ENCODE data around the gene CDC42SE2.
"Not testable (repeated sequence)": the region's sequence is repeated elsewhere in the genome, so short reads cannot be mapped to it uniquely, and the experiment has no call there.

The CDC42SE2 gene

GRCh38 chr5:131318455-131318854, 54.6 kb downstream of the CDC42SE2 start:
- no peak for DNase-seq (ENCODE audit: low read depth)

DNA sequence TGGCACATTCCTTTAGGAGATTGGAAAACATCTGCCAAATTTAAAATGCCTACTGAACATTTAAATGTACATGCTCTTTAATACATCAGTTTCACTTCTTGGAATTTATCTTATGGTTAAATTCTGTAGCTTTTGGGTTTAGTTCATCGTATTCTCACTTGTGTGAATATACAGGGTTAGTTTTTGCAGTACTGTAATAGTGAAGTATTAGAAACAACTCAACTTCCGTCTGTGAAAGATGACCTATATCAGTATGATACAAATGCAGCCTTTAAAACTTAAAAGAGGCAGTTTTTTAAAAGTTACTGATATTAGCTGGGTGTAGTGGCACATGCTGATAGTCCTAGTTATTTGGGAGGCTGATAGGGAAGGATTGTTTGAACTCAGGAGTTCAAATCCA, 57.2 kb downstream of the CDC42SE2 start:
- DNase-seq (ENCODE audit: low read depth) = no peak

- no peak for DNase-seq (ENCODE audit: low read depth)
Observed at GRCh38 chr5:131322926-131323325, 59.1 kb downstream of the CDC42SE2 start.

DNA sequence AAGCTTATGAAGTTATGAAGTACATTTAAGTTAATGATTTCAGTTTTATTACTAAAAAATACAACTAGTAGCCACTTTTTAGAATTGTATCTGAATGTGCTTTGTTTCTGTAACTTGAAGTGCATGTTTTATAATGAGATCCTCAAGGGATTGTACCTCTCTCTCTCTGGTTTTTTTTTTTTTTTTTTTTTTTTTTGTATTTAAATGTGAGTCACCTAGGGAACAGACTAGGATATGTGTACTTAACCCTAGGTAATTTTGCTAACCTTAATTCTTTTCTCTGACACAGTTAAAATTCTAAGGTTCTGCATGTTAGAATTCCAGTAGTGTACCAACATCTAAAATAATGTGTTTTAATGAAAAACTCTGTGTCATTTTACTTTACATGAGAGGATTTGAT, 59.5 kb downstream of the CDC42SE2 start:
- no peak for DNase-seq (ENCODE audit: low read depth)

DNA sequence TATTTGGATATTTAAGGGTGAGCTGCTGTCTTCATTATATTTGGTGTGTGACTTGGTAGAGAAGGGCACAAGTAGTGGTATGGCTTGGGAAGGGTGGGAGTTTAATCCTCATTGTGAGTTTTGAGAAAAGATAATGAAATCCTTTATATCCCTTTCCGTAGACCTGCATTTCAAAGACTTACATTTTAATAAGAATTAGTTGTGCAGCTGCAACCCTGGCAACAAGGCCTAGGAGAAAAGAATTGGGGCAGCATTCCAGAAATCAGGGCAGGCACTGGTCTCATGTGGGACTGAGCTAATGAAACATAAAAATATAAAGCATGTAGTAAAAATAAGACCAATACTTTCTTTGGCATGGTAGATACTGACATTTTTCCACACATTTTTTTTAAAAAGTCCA, 60.5 kb downstream of the CDC42SE2 start:
- no peak for DNase-seq (ENCODE audit: low read depth)

GRCh38 chr5:131328536-131329285, 64.9 kb downstream of the CDC42SE2 start:
- no peak for DNase-seq (ENCODE audit: low read depth)

DNA sequence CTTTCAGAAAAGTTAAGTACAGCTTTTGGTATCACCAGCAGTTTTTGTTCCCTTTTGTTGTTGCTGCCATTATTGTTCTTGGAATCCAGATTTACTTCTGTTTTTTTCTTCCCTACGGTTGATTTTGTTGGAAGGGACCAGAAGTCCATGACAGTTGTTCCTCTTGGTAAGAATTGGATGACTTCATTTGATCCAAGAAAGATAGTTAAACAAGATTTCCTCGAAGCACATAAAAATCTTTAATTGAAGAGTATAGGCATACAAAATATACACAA, 65.4 kb downstream of the CDC42SE2 start:
- no peak for DNase-seq (ENCODE audit: low read depth)

- DNase-seq (ENCODE audit: low read depth) = no peak
Observed at GRCh38 chr5:131330031-131330430, 66.2 kb downstream of the CDC42SE2 start.

DNA sequence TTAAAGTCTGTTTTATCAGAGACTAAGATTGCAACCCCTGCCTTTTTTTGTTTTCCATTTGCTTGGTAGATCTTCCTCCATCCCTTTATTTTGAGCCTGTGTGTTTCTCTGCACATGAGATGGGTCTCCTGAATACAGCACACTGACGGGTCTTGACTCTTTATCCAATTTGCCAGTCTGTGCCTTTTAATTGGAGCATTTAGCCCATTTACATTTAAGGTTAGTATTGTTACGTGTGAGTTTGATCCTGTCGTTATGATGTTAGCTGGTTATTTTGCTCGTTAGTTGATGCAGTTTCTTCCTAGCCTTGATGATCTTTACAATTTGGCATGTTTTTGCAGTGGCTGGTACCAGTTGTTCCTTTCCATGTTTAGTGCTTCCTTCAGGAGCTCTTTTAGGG, 71.9 kb downstream of the CDC42SE2 start:
- not testable (repeated sequence) for DNase-seq (ENCODE audit: low read depth)

DNA sequence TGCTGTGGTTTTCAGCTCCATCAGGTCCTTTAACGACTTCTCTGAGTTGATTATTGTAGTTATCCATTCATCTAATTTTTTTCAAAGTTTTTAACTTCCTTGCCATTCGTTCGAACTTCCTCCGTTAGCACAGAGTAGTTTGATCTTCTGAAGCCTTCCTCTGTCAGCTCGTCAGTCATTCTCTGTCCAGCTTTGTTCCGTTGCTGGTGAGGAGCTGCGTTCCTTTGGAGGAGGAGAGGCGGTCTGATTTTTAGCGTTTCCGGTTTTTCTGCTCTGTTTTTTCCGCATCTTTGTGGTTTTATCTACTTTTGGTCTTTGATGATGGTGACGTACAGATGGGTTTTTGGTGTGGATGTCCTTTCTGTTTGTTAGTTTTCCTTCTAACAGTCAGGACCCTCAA, 72.9 kb downstream of the CDC42SE2 start:
- DNase-seq (ENCODE audit: low read depth) = not testable (repeated sequence)

DNA sequence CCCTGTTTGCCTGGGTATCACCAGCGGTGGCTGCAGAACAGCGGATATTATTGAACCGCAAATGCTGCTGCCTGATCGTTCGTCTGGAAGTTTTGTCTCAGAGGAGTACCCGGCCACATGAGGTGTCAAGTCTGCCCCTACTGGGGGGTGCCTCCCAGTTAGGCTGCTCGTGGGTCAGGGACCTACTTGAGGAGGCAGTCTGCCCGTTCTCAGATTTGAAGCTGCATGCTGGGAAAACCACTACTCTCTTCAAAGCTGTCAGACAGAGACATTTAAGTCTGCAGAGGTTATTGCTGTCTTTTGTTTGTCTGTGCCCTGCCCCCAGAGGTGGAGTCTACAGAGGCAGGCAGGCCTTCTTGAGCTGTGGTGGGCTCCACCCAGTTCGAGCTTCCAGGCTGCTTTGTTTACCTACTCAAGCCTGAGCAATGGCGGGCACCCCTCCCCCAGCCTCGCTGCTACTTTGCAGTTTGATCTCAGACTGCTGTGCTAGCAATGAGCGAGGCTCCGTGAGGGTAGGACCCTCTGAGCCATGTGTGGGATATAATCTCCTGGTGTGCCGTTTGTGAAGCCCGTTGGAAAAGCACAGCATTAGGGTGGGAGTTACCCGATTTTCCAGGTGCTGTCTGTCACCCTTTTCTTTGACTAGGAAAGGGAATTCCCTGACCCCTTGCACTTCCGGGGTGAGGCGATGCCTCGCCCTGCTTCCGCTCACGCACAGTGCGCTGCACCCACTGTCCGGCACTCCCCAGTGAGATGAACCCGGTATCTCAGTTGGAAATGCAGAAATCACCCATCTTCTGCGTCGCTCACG, 73.6 kb downstream of the CDC42SE2 start:
- not testable (repeated sequence) for DNase-seq (ENCODE audit: low read depth)

GRCh38 chr5:131338051-131338453, 74.2 kb downstream of the CDC42SE2 start:
- DNase-seq (ENCODE audit: low read depth) = no peak

- DNase-seq (ENCODE audit: low read depth) = not testable (repeated sequence)
Observed at GRCh38 chr5:131344288-131344687, 80.4 kb downstream of the CDC42SE2 start.

- not testable (repeated sequence) for DNase-seq (ENCODE audit: low read depth)
Observed at GRCh38 chr5:131346204-131346603, 82.4 kb downstream of the CDC42SE2 start.

- no peak for DNase-seq (ENCODE audit: low read depth)
Observed at GRCh38 chr5:131353991-131354390, 90.1 kb downstream of the CDC42SE2 start.

DNA sequence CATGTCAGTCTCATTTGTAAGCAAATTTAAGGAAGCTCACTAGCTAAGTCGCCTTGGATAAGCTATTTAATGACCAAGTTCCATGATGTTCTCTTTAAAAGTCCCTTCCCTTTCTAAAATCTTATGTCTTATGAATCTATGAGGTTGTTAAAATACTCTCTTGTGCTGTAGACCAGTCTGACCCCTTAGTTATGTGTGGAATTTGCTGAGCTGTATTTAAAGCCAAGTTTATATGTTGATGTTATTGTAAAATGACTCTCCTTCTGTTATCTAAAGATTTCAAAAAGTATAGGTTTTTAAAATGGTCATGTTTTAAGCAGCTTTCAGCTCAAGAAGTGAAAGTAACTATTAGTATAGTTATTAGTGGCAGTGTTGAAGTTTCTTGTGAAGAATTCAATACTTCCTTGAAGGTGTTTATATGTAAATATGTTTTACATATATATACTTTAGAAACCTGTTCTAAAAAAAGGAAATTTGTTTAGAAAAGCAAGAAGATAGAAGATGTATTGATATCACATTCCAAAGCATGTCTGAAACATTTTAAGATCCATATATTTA, 92.2 kb downstream of the CDC42SE2 start:
- no peak for DNase-seq (ENCODE audit: low read depth)

- no peak for DNase-seq (ENCODE audit: low read depth)
Observed at GRCh38 chr5:131356619-131357018, 92.8 kb downstream of the CDC42SE2 start.

DNA sequence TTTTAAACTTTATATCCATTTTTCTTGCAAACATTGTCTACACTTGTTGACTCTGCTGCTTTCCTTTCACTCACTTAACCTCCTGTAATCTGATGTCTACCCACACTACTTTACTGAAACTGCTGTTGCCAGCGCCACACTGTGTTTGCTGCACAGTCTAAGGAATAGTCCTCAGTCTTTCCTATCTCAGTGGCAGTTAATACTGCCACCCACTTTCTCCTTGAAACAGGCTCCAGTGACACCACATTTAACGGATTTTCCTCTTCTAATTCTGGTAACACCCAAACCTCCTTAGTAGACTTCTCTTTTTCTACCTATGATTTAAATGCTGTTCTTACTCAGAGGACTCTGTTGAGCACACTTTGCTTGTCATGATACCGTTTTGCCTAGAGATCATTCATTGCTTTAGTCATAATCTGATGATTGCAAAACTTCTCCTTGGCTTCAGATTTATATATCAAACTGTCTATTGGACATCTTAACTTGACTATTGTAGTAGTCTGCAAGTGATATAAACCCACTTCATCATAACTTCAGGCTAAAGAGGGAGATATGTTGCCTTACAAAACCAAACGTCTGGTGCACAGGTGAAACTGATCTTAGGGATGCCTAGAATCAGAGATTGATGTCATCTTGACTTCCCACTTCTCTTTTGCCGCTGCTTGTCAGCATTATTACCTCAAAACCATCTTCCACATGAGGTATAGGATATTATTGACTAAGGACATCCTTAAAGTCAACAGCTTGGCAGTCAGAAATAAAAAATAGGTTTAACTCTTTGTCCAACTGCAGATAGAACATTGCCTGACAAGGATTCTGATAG, 94.1 kb downstream of the CDC42SE2 start:
- no peak for DNase-seq (ENCODE audit: low read depth)

DNA sequence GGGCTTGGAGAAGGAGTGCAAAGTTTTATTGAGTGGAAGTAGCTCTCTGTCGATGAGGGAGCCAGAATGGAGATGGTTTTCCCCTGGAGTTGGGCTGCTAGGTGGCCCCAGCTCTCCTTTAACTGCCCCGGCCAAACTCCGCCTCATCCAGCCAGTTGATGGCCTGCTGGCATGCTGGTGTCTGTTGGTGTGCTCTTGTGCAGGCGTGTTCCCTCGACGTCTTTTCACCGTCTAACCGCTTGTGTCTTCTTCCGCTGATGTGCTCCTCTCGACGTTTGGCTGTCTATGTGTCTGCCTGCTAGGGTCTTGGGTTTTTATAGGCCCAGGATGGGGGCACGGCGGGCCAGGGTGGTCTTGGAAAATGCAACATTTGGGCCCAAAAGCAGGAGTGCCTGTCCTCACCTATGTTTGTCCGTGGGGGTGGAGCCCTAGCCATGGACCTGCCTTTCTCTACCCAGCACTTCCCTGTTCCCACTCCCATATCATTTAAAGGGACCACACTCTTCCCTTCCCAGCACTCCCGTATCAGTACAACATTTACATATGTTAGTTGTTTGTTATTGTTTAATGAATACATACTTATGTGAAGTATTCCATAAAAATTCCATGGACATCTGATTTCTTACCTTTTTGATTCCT, 97.9 kb downstream of the CDC42SE2 start:
- no peak for DNase-seq (ENCODE audit: low read depth)

DNA sequence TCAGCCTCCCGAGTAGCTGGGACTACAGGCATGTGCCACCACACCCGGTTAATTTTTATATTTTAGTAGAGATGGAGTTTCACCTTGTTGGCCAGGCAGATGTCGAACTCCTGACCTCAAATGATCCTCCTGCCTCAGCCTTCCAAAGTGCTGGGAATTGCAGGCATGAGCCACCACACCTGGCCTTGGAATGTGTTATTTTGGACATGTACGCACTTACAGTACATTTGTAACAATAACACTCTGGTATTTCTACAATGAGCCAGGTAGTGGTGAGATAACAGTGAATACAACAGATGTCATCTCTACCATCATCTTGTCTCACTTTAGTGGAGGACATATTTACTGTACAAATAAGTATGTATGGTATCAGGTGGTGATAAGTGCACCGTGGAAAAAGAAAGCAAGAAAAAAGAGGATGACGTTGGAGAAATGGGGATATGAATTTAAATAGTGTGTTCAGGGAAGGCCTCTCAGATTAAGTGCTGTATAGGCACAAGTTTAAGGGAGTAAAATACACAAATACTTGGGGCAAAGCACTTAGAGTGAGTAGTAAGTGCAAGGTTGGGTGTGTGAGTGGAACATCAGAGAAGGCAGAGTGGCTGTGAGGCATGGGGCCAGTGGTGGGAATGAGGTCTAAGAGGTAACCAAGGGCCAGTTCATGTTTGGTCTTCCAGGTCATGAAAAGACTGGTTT, 100.1 kb downstream of the CDC42SE2 start:
- DNase-seq (ENCODE audit: low read depth) = no peak

DNA sequence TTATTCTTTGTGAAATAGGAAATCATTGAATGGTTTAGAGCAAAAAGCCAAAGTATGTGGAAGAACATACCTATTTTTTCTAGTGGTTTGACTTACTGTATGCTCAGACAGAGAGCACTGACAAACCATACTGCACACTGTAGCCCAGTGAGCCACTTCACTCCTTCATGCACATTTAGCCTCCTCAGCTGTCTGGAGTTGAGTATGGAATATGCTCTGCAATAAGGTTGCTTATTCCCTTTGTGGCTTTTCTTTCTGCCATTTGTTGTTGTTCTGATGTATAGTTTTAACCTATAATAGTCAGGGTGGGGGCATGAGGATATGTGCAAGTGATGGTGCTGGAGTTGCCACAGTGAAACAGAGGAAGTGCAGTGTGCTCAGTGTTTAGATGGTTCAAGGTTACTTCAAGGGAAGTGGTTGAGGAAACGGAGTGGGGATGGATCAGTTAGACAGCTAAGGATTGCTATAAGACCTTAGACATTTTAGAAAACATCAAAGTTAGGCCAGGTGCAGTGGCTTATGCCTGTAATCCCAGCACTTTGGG, 100.7 kb downstream of the CDC42SE2 start:
- DNase-seq (ENCODE audit: low read depth) = no peak

Data from HS-27A (cell line).